Esophagus (tissue), 2 donors: ENCODE measurements around the gene IL1RL1. TPM values are rescaled to one million over a fixed set of nuclear protein-coding genes. Genes with fewer than 3 reads are reported as not detected.

Source experiments
- H3K27ac ChIP-seq, 2 donors: one replicate each; pipeline ENCODE4 v1.5.1; 2013; ENCODE audit warnings: low read depth in 2 of 2, mild to moderate bottlenecking in 2 of 2, inconsistent platforms in 1 of 2, low read length in 1 of 2, moderate library complexity in 1 of 2
- H3K27me3 ChIP-seq, 2 donors: one replicate each; pipeline ENCODE4 v1.6.1; 2013; ENCODE audit warnings: low read length in 2 of 2, control low read depth in 1 of 2, mild to moderate bottlenecking in 1 of 2; ENCODE audit not compliant: insufficient read depth in 2 of 2, control insufficient read depth in 1 of 2
- H3K36me3 ChIP-seq, 2 donors: one replicate each; pipeline ENCODE4 v1.6.1; 2013; ENCODE audit warnings: low read length in 1 of 2; ENCODE audit not compliant: control insufficient read depth in 2 of 2, insufficient read depth in 2 of 2
- H3K4me1 ChIP-seq, 2 donors: one replicate each; pipeline ENCODE4 v1.6.1; 2013; ENCODE audit warnings: low read length in 1 of 2; ENCODE audit not compliant: control insufficient read depth in 2 of 2, insufficient read depth in 2 of 2
- H3K4me3 ChIP-seq, 2 donors: one replicate each; pipeline ENCODE4 v1.5.1; 2013; ENCODE audit warnings: low read length in 2 of 2, mild to moderate bottlenecking in 2 of 2, low read depth in 1 of 2, moderate library complexity in 1 of 2
- H3K9me3 ChIP-seq, 2 donors: one replicate each; pipeline ENCODE4 v1.6.1; 2013; ENCODE audit warnings: mild to moderate bottlenecking in 2 of 2, low read depth in 1 of 2, low read length in 1 of 2, moderate library complexity in 1 of 2; ENCODE audit not compliant: control insufficient read depth in 2 of 2, insufficient read depth in 1 of 2
- WGBS, 2 donors: extraction: QIAGEN DNeasy Blood & Tissue Kit; methylation state at CpG; one replicate each; pipeline ENCODE4 v1.1.7; 2013; 5-methylcytosine and 5-hydroxymethylcytosine counted together
- polyA plus RNA-seq, 2 donors: library from polyadenylated mRNA; stranded (reverse); fragments of 200-250 nt; gene quantifications; one replicate each; pipeline ENCODE4 v1.2.3, GENCODE V29; 2013
- donor health status: healthy with polysubstance abuse.
- donor health status: Bipolar disorder and iron deficiency.

The IL1RL1 gene
- polyA plus RNA-seq, 2 donors, result 0.18 to 0.44 TPM

GRCh38 chr2:102385522-102385921 is 74.2 kb downstream of the IL1RL1 start:
- Histone ChIP-seq H3K27me3 (no peaks in the 10 kb centered on the region), H3K36me3 (peaks cover 0 to 3% of the 10 kb centered on the region in 2 donors), H3K4me1 (no peaks in the 10 kb centered on the region), H3K4me3 (no peak overlapping the region), H3K9me3 (peaks cover 0 to 3% of the 10 kb centered on the region in 2 donors), H3K27ac (no peak overlapping the region)
- WGBS, 2 donors, result 48 to 67% methylated on average over 1 of the region's 1 CpG

- H3K4me3 ChIP-seq, result no peak overlapping the region
- H3K36me3 ChIP-seq, result peaks cover 0 to 2% of the 10 kb centered on the region in 2 donors
- H3K27ac ChIP-seq, result no peak overlapping the region
- H3K27me3 ChIP-seq, result no peaks in the 10 kb centered on the region
- 83 to 86% methylated on average over 3 of the region's 3 CpGs for whole genome bisulfite sequencing, 2 donors
- H3K4me1 ChIP-seq, result no peaks in the 10 kb centered on the region
- peaks cover 0 to 3% of the 10 kb centered on the region in 2 donors for H3K9me3 ChIP-seq
These were observed 74.6 kb downstream of the IL1RL1 start for GRCh38 chr2:102386004-102386403.

GRCh38 chr2:102386867-102387541 is 75.6 kb downstream of the IL1RL1 start:
- WGBS, 2 donors, result 88 to 90% methylated on average over 3 of the region's 3 CpGs
- Histone ChIP-seq H3K27me3 (no peaks in the 10 kb centered on the region), H3K36me3 (no peaks in the 10 kb centered on the region), H3K27ac (no peak overlapping the region), H3K9me3 (peaks cover 0 to 3% of the 10 kb centered on the region in 2 donors), H3K4me3 (no peak overlapping the region), H3K4me1 (no peaks in the 10 kb centered on the region)

GRCh38 chr2:102387763-102388546 is 76.6 kb downstream of the IL1RL1 start:
- Histone ChIP-seq H3K27me3 (no peaks in the 10 kb centered on the region), H3K27ac (no peak overlapping the region), H3K4me3 (no peak overlapping the region), H3K36me3 (no peaks in the 10 kb centered on the region), H3K9me3 (peaks cover 0 to 3% of the 10 kb centered on the region in 2 donors), H3K4me1 (no peaks in the 10 kb centered on the region)
- WGBS, 2 donors, result 90 to 92% methylated on average over 7 of the region's 7 CpGs

- H3K9me3 ChIP-seq, result no peaks in the 10 kb centered on the region
- WGBS, 2 donors, result 74 to 81% methylated on average over 2 of the region's 2 CpGs
- no peaks in the 10 kb centered on the region for H3K4me1 ChIP-seq
- H3K27me3 ChIP-seq, result no peaks in the 10 kb centered on the region
- H3K36me3 ChIP-seq, result no peaks in the 10 kb centered on the region
- H3K4me3 ChIP-seq, result no peak overlapping the region
- H3K27ac ChIP-seq, result no peak overlapping the region
These were observed 80.2 kb downstream of the IL1RL1 start for GRCh38 chr2:102391565-102391964.

- Histone ChIP-seq H3K9me3 (no peaks in the 10 kb centered on the region), H3K36me3 (no peaks in the 10 kb centered on the region), H3K4me3 (no peak overlapping the region), H3K27me3 (no peaks in the 10 kb centered on the region), H3K27ac (no peak overlapping the region), H3K4me1 (no peaks in the 10 kb centered on the region)
- WGBS, 2 donors, result 72 to 74% methylated on average over 3 of the region's 3 CpGs
These were observed 80.7 kb downstream of the IL1RL1 start for GRCh38 chr2:102392096-102392495.

GRCh38 chr2:102392942-102393341 is 81.6 kb downstream of the IL1RL1 start:
- no peak overlapping the region for H3K4me3 ChIP-seq
- WGBS, 2 donors, result 22 to 33% methylated on average over 1 of the region's 1 CpG
- no peaks in the 10 kb centered on the region for H3K27me3 ChIP-seq
- H3K9me3 ChIP-seq, result no peaks in the 10 kb centered on the region
- no peak overlapping the region for H3K27ac ChIP-seq
- H3K4me1 ChIP-seq, result peaks cover 0 to 2% of the 10 kb centered on the region in 2 donors
- no peaks in the 10 kb centered on the region for H3K36me3 ChIP-seq

GRCh38 chr2:102396012-102396411 is 84.6 kb downstream of the IL1RL1 start:
- Histone ChIP-seq H3K4me1 (peaks cover 0 to 2% of the 10 kb centered on the region in 2 donors), H3K27me3 (no peaks in the 10 kb centered on the region), H3K9me3 (no peaks in the 10 kb centered on the region), H3K4me3 (no peak overlapping the region), H3K36me3 (no peaks in the 10 kb centered on the region), H3K27ac (no peak overlapping the region)
- 70 to 86% methylated on average over 2 of the region's 2 CpGs for WGBS, 2 donors

GRCh38 chr2:102397209-102397608 is 85.8 kb downstream of the IL1RL1 start:
- peaks cover 0 to 2% of the 10 kb centered on the region in 2 donors for H3K4me1 ChIP-seq
- H3K27ac ChIP-seq, result no peak overlapping the region
- no peaks in the 10 kb centered on the region for H3K9me3 ChIP-seq
- no peaks in the 10 kb centered on the region for H3K36me3 ChIP-seq
- H3K4me3 ChIP-seq, result no peak overlapping the region
- H3K27me3 ChIP-seq, result no peaks in the 10 kb centered on the region
- WGBS, 2 donors, result 72 to 81% methylated on average over 6 of the region's 6 CpGs
